ENCODE measurements around the gene CXorf65.

Gene CXorf65

DNA sequence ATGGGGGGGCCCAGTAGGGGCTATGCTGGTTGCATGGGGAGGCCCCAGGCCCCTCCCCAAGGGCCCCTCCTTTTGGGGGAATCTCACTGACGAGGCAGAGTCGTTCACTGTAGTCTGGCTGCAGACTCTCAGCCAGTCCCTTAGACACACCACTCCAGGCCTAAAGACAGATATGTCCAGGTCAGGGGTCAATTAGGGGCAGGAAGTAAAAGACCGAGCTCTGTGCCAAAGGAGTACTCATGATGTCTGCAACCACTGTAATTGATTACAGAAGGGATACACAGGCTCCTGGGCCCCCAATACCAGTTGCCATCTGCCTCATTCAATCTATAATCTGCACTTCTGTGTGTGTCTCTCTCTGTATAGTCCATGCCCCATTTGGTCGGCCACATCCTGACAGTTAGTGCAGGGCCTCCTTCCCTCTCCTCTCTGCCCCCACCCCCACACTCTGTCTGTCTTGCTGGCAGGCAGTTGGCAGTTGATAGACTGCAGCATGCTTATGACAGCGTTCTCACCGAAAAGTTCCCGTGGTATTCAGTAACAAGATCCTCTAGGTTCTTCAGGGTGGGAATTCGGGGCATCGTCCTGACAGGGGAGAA lies 1.3 kb upstream of the CXorf65 start:
- no peak for DNase-seq (ENCODE audit: low read depth)
- TF ChIP-seq, protein P1, sequence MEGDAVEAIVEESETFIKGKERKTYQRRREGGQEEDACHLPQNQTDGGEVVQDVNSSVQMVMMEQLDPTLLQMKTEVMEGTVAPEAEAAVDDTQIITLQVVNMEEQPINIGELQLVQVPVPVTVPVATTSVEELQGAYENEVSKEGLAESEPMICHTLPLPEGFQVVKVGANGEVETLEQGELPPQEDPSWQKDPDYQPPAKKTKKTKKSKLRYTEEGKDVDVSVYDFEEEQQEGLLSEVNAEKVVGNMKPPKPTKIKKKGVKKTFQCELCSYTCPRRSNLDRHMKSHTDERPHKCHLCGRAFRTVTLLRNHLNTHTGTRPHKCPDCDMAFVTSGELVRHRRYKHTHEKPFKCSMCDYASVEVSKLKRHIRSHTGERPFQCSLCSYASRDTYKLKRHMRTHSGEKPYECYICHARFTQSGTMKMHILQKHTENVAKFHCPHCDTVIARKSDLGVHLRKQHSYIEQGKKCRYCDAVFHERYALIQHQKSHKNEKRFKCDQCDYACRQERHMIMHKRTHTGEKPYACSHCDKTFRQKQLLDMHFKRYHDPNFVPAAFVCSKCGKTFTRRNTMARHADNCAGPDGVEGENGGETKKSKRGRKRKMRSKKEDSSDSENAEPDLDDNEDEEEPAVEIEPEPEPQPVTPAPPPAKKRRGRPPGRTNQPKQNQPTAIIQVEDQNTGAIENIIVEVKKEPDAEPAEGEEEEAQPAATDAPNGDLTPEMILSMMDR (conservative IDR thresholded peaks at IDR 0.05; ENCODE audit: low read length): no peak
- no peak overlapping the region for H3K4me3 ChIP-seq (ENCODE audit: low read length)

DNA sequence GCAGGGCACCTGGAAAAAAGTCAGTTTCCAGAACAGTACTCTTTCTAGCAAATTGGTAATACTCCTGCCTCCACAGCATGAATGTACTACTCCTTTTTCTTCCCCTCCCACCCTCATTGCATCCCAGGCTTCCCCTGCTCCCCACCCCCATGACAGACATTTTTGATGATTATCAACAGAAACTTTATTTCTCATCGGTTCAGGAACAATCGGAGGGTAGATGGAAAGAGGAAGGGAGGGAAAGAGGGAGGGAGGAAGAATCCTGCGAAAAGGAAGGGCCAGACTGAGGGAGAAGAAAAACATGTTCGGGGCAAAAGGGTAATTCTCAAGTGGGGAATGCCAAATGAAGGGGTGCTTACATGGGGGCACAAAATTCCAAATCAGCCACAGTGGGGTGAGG lies 705 bp upstream of the CXorf65 start:
- no peak for DNase-seq (ENCODE audit: low read depth)
- no peak overlapping the region for H3K4me3 ChIP-seq (ENCODE audit: low read length)
- TF ChIP-seq, protein P1 (conservative IDR thresholded peaks at IDR 0.05; ENCODE audit: low read length): no peak

DNA sequence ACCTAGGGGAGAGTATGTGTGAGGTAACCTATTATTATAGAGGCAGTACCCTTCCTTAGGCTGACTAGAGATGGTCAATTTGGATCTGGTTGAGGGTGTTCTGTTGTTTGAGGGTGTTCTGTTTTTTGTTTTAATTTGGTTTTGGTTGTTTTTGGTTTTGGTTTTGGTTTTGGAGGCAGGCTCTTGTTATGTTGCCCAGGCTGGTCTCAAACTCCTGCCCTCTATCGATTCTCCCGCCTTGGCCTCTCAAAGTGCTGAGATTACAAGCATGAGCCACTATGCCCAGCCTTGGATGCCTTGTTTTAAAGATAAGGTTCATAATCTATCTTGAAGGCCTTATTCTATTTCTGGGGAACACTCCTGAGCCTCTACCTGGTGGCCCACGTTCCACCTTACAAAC lies 912 bp downstream of the CXorf65 start:
- DNase-seq (ENCODE audit: low read depth): no peak
- TF ChIP-seq, protein P1 (conservative IDR thresholded peaks at IDR 0.05; ENCODE audit: low read length): no peak
- H3K4me3 ChIP-seq (ENCODE audit: low read length): no peak overlapping the region

DNA sequence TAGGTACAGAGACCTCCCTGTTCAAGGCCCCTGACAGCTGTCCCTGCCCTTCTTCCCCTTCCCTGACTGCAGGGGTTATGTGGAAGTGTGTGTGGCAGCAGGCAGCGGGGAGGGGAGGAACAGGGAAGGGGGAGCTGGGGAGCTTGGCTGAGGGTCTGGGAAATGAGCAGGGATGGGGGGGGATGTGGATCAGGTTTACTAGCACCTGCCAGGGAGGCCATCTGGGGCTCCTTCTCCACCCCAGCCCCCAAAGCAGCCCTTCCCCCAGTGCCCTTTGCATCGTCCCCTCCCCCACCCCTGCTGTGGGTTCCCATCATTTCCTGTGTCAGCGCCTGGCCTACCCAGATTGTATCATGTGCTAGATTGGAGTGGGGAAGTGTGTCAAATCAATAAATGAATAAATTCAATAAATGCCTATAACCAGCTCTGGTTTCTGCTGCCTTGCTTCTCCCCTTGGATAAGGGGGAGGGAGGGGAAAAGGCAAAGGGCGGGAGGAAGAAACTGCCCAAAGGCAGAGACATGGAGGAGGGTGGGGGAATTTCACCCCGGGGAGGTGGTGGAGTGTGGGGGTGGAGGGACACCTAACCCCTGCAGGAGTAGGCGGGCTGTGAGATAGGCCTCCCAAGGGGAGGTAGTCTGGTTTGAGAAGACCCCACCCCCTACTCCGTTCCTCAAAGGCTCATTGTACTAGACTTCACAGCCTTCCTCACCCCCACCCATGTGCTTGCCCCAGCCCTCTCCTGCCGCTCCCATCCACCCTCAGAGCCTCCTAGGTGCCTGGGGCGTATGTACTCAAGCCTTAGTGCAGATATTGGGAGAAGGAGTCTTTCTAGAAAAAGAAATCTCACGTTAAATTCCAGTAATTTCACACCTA lies 3.2 kb downstream of the CXorf65 start:
- no peak for DNase-seq (ENCODE audit: low read depth)
- TF ChIP-seq, protein P1 (conservative IDR thresholded peaks at IDR 0.05; ENCODE audit: low read length): no peak
- H3K4me3 ChIP-seq (ENCODE audit: low read length): no peak overlapping the region

DNA sequence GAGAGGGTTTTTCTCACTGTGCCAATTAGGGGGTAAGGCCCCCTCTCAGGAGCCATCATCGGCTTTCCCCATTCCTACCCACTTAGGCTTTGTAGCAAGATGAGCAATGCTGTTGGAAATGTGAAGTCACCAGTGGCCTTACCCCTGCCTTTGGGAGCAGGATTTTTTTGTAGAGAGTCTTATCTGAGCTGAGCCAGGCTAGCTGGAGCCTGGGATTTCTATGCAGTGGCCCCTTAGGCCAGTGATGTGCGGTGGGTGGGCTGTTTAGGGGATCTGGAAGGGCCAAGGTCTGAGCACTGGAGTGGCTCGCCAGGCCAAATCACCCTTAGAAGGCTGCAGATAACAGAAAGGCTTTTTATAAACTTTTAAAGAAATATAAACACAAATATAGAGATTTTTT lies 4.2 kb downstream of the CXorf65 start:
- H3K4me3 ChIP-seq (ENCODE audit: low read length): no peak overlapping the region
- TF ChIP-seq, protein P1 (conservative IDR thresholded peaks at IDR 0.05; ENCODE audit: low read length): no peak

DNA sequence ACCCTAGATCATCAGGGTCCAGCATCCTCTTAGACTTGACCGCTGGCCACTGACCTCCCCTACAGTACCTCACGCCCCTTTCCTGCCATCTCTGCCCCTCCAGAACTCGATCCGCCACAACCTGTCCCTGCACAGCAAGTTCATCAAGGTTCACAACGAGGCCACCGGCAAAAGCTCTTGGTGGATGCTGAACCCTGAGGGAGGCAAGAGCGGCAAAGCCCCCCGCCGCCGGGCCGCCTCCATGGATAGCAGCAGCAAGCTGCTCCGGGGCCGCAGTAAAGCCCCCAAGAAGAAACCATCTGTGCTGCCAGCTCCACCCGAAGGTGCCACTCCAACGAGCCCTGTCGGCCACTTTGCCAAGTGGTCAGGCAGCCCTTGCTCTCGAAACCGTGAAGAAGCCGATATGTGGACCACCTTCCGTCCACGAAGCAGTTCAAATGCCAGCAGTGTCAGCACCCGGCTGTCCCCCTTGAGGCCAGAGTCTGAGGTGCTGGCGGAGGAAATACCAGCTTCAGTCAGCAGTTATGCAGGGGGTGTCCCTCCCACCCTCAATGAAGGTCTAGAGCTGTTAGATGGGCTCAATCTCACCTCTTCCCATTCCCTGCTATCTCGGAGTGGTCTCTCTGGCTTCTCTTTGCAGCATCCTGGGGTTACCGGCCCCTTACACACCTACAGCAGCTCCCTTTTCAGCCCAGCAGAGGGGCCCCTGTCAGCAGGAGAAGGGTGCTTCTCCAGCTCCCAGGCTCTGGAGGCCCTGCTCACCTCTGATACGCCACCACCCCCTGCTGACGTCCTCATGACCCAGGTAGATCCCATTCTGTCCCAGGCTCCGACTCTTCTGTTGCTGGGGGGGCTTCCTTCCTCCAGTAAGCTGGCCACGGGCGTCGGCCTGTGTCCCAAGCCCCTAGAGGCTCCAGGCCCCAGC lies 5.7 kb downstream of the CXorf65 start:
- no peak overlapping the region for H3K4me3 ChIP-seq (ENCODE audit: low read length)
- DNase-seq (ENCODE audit: low read depth): no peak
- TF ChIP-seq, protein P1 (conservative IDR thresholded peaks at IDR 0.05; ENCODE audit: low read length): no peak

More for the DNA sequence above, 4.2 kb downstream of the CXorf65 start:
- no peak for DNase-seq (ENCODE audit: low read depth)
